ENCODE measurements around the gene ALKBH4. TPM values are rescaled to one million over a fixed set of nuclear protein-coding genes. Genes with fewer than 3 reads are reported as not detected.

Gene ALKBH4
- total and polyA plus RNA-seq, 2 of the 8 experiments (the other 6 are each of a cell fraction or from before 2014, with no cell fraction given), result 10.2 to 16.6 TPM

DNA sequence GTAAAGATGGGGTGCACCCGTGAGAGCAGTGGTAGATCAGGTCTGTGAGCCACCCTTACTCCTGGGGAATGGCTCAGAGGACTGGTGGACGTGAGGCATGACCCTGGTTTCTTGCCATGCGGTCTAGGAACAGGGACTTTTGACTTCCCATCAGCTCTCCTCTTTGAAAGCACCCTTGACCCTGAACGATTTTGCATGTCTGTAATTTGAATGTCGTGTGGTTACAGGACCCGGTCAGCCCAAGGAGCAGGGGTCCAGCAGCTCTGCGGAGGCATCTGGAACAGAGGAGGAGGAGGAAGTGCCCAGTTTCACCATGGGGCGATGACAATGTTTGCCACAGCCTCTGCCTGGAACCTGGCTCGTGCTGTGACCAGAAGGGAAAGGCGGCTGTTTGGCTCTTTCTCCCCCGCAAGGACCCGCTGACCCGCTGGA, 39.9 kb downstream of the ALKBH4 start:
- FAIRE-seq, result no peak
- H2BK15ac ChIP-seq (ENCODE audit: low read length), result no peak overlapping the region
- H3K4ac ChIP-seq (replicated peaks; ENCODE audit: insufficient read length, low read depth, low read length), result no peak overlapping the region
- H3K4me3 ChIP-seq (ENCODE audit: extremely low read depth in 1 of 4, insufficient read depth in 2 of 4, low read depth in 3 of 4, low read length in 4 of 4), result no peak overlapping the region
- no peaks in the 10 kb centered on the region for H3K27me3 ChIP-seq (replicated peaks in 1 of 4; ENCODE audit: control insufficient read depth in 3 of 4, extremely low read depth in 1 of 4, insufficient read depth in 3 of 4, low read length in 3 of 4)
- no peak overlapping the region for H2AK5ac ChIP-seq (ENCODE audit: low read depth, low read length)
- H4K91ac ChIP-seq (replicated peaks; ENCODE audit: insufficient read length, low read length), result no peak overlapping the region
- H3K23me2 ChIP-seq (ENCODE audit: low read depth, low read length), result no peaks in the 10 kb centered on the region
- H2BK120ac ChIP-seq (replicated peaks; ENCODE audit: low read depth, low read length), result no peak overlapping the region
- no peak overlapping the region for H3K4me2 ChIP-seq (ENCODE audit: insufficient read depth in 1 of 2, low read depth in 2 of 2, low read length in 2 of 2)
- no peak overlapping the region for H3K23ac ChIP-seq (ENCODE audit: insufficient read length)
- WGBS, 2 experiments (ENCODE audit: extremely low coverage in 1 of 2, insufficient coverage in 1 of 2, insufficient read length in 1 of 2, insufficient replicate concordance in 2 of 2, low coverage in 1 of 2, low lambda C conversion rate in 2 of 2, missing lambda C conversion rate in 1 of 2), result 90% methylated on average over 12 of the region's 13 CpGs; no CpG with 5 or more reads in 1 of the 2 experiments
- H2BK20ac ChIP-seq (ENCODE audit: low read length), result no peak overlapping the region; the same call in 1 of the 2 replicates
- TF ChIP-seq EP300 (IDR thresholded peaks at IDR 0.05; ENCODE audit: borderline replicate concordance in 1 of 2, low read depth in 2 of 2, low read length in 2 of 2) (no peak), SUZ12 (IDR thresholded peaks at IDR 0.05; ENCODE audit: low read length) (no peak), SIRT6 (IDR thresholded peaks at IDR 0.05; ENCODE audit: low read length) (no peak), SP2 (IDR thresholded peaks at IDR 0.05; ENCODE audit: low read length) (no peak)
- H2AFZ ChIP-seq (ENCODE audit: low read length), result no peak overlapping the region
- H3K56ac ChIP-seq (replicated peaks; ENCODE audit: insufficient read length, low read depth, low read length), result no peak overlapping the region
- DNase-seq (ENCODE audit: low read depth in 1 of 2, low spot score in 2 of 2), result no peak
- no peak overlapping the region for H2BK12ac ChIP-seq (ENCODE audit: low read depth, low read length)
- POLR2A ChIA-PET (ENCODE audit: partially characterized antibody), result interaction anchor here (0.9 to 9.5 kb wide), 5 partner anchors 9 to 46 kb away, joined by 3 to 49 read pairs (median 3); partner anchors contain the start of gene ORAI2
- no peaks in the 10 kb centered on the region; the same call in 1 of the 2 replicates for H3K79me1 ChIP-seq (ENCODE audit: low read depth, low read length)
- H4K8ac ChIP-seq (ENCODE audit: extremely low read depth, insufficient read depth, low read length), result peak overlapping the region; percentile 16; the same call in 1 of the 2 replicates
- H4K20me1 ChIP-seq (replicated peaks in 1 of 2; ENCODE audit: control insufficient read depth in 1 of 2, insufficient read depth in 2 of 2, low read length in 2 of 2), result peaks cover 3 to 7% of the 10 kb centered on the region in 2 experiments
- H2BK5ac ChIP-seq (ENCODE audit: low read depth, low read length), result no peak overlapping the region; the same call in 1 of the 2 replicates
- no peak overlapping the region for H3K14ac ChIP-seq (ENCODE audit: insufficient read length)
- no peak overlapping the region for H3K9ac ChIP-seq (replicated peaks in 1 of 4; ENCODE audit: extremely low read depth in 1 of 4, low read depth in 3 of 4, low read length in 3 of 4)
- H3K4me1 ChIP-seq (replicated peaks in 1 of 4; ENCODE audit: control insufficient read depth in 3 of 4, insufficient read depth in 4 of 4, low read length in 3 of 4), result peaks cover 0 to 14% (median 1%) of the 10 kb centered on the region in 4 experiments; a peak in 2 of 7 replicates
- H3K9me3 ChIP-seq (ENCODE audit: insufficient read depth in 2 of 2, low read depth in 1 of 2, low read length in 1 of 2), result no peaks in the 10 kb centered on the region
- no peak overlapping the region for H3K27ac ChIP-seq (ENCODE audit: low read depth, low read length)
- CTCF ChIA-PET (ENCODE audit: partially characterized antibody), result interaction anchor here (0.9 to 3.6 kb wide), 3 partner anchors 20 to 28 kb away, joined by 3 to 12 read pairs (median 5); partner anchors contain the start of gene PRKRIP1
- H3K36me3 ChIP-seq (ENCODE audit: control insufficient read depth in 2 of 4, insufficient read depth in 4 of 4, low read length in 3 of 4), result peaks cover 2 to 14% (median 7%) of the 10 kb centered on the region in 4 experiments; a peak in 6 of 8 replicates
- no peaks in the 10 kb centered on the region for H3K79me2 ChIP-seq (ENCODE audit: control insufficient read depth in 1 of 2, insufficient read depth in 2 of 2, low read length in 2 of 2)
- H3K18ac ChIP-seq (ENCODE audit: extremely low read depth, low read length), result no peak overlapping the region
- H4K5ac ChIP-seq (ENCODE audit: insufficient read length, low read depth, low read length), result no peak overlapping the region
